Fibroblast of villous mesenchyme (primary cell): ENCODE results near the gene DLGAP1. TPM values are rescaled to one million over a fixed set of nuclear protein-coding genes. Genes with fewer than 3 reads are reported as not detected.
A peak's percentile ranks its signal among the peaks of the same experiment; 100 is the strongest.

Experiments used
- DNase-seq: peaks from one replicate; pipeline ENCODE4 v3.0.0-alpha.2; 2010; ENCODE audit warnings: low read depth
- H3K4me3 ChIP-seq: 2 replicates; pipeline ENCODE4 v1.5.1; 2011; ENCODE audit warnings: low read depth, mild to moderate bottlenecking, low read length
- total RNA-seq: library from RNA; depleted of rRNA; stranded (reverse); fragments of >200 nt; gene quantifications from 2 replicates; pipeline ENCODE4 v1.2.3, GENCODE V29; 2012
- TF ChIP-seq, protein P1 (sequence below): IDR thresholded peaks from 2 replicates; pipeline ENCODE4 v1.5.1; 2012; ENCODE audit warnings: low read depth, mild to moderate bottlenecking, low read length; ENCODE audit not compliant: insufficient read depth

Gene DLGAP1
- total RNA-seq, 1 donor, result 0.86 TPM

DNA sequence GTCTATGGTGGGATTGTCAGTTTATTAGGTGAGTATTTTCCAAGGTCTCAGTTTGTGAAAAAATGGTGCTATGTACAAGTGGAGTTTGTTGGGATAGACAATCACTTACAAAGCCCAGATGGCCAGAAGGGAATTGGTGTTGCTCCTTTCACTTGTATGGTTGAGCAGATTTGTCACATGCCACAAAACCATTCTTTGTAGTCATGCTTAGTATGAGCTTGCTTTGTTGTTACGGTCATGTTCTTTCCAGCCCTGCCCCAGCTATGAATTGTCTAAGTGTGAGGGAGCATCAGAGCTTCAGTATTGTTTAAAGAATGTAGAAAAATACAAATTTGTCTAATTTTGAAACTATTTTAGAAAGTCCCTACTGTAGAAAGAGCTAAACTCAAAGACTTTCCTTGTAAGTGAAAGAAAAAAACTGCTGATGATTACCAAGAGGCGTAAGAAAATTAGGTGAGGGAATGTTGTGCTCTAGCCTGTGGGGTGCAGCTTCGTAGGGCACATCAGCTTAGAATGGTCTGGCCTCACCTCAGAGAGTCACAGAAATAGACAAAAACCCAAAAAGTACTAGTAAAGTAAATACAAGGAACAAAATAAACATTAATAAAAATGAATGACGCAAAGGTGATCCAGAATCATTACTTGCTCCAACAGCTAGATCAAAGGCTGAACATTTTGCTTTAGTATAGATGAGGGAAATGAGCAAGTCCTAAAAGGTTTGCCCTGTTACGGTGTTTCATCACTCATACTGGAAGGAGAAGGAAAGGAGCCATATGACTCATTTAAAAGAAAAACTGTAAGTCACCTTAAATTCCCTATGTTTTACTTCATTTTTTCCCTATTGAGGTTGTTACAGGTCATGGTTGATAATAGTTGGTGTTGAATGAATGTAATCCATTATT lies 995.9 kb downstream of the DLGAP1 start:
- H3K4me3 ChIP-seq, result no peak overlapping the region
- peak; percentile 52 for DNase-seq
- TF ChIP-seq, protein P1, sequence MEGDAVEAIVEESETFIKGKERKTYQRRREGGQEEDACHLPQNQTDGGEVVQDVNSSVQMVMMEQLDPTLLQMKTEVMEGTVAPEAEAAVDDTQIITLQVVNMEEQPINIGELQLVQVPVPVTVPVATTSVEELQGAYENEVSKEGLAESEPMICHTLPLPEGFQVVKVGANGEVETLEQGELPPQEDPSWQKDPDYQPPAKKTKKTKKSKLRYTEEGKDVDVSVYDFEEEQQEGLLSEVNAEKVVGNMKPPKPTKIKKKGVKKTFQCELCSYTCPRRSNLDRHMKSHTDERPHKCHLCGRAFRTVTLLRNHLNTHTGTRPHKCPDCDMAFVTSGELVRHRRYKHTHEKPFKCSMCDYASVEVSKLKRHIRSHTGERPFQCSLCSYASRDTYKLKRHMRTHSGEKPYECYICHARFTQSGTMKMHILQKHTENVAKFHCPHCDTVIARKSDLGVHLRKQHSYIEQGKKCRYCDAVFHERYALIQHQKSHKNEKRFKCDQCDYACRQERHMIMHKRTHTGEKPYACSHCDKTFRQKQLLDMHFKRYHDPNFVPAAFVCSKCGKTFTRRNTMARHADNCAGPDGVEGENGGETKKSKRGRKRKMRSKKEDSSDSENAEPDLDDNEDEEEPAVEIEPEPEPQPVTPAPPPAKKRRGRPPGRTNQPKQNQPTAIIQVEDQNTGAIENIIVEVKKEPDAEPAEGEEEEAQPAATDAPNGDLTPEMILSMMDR, result no peak

DNA sequence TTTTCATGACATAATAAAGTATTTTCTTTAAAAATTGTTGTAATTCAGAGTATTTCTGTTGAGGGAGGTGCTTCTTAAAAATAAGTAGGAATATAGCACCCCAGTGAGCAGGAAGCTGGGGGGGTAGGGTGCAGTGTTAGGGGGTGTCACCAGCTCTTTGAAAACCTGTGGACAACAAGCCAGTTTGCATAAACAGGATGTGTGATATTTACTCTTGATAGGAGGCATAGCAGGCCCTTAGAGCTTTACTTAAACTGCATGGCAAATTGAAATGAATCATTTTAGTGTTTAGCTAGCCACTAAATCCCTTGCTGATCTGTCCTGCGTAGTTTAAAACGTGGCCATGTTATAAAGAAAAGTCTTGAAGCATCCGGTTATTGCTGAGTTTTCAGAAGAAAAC lies 996.7 kb downstream of the DLGAP1 start:
- TF ChIP-seq, protein P1, result no peak
- peak; percentile 61 for DNase-seq
- H3K4me3 ChIP-seq, result no peak overlapping the region

DNA sequence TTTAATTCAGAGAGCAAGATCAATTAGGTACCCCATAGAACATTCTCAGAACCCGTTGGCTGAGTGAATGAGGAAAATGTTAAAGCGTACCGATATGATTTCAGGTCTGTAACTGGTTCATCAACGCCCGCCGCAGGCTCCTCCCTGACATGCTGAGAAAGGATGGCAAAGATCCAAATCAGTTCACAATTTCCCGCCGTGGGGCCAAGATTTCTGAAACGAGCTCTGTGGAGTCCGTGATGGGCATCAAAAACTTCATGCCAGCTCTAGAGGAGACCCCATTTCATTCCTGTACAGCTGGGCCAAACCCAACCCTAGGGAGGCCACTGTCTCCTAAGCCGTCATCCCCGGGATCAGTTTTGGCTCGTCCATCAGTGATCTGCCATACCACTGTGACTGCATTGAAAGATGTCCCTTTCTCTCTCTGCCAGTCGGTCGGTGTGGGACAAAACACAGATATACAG lies 997.8 kb downstream of the DLGAP1 start:
- H3K4me3 ChIP-seq, result no peak overlapping the region
- TF ChIP-seq, protein P1, result no peak
- DNase-seq, result no peak

DNA sequence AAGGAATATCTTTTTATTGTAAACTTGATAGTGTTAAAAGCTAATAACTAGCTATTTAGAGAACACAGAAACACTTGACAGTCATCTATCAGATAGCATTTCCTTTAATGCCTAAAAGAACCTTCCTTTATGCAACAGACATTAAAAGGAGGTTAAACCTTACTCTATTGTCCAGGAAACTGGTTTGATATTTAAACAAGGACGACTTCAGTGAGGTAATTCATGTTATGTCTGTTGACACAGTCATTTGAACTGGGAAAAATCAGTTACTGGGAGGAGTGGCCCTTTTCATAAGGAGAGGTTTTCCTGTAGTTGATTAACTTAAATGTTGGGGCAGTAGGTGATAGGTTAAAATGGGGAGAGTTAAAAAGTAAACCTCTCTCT lies 998.4 kb downstream of the DLGAP1 start:
- TF ChIP-seq, protein P1, result no peak
- DNase-seq, result no peak
- no peak overlapping the region for H3K4me3 ChIP-seq

DNA sequence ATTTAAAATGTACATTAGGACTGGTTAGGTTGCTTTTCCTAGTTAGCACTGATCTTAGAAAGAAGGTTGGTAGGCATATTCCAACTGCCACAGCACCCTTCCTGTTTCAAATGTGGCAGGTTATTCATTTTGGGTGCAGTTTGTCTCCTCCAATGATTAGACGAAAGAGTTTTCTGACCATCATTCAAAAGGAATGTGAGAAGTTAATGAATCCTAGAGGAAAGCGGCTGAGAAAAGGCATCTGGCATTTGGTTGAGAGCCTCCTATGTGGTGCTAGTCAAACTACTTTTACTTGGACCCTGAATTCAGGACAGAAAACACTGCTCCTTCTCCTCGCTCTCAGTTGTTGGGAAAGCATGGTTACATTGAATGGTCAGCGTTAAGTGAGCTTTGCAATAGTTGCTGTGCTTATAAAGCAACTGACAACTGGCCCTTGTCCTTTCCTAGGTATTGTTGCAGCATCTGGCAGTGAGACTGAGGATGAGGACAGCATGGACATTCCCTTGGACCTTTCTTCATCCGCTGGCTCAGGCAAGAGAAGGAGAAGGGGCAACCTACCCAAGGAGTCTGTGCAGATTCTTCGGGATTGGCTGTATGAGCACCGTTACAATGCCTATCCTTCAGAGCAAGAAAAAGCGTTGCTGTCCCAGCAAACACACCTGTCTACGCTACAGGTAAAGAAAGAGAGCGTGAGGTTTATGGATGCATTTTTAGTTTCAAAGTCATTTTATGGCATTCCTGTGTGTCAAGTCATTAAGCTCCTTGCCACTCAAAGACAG lies 999.0 kb downstream of the DLGAP1 start:
- peak overlapping the region; percentile 22 for H3K4me3 ChIP-seq
- TF ChIP-seq, protein P1, result no peak
- DNase-seq, result peak; percentile 64

DNA sequence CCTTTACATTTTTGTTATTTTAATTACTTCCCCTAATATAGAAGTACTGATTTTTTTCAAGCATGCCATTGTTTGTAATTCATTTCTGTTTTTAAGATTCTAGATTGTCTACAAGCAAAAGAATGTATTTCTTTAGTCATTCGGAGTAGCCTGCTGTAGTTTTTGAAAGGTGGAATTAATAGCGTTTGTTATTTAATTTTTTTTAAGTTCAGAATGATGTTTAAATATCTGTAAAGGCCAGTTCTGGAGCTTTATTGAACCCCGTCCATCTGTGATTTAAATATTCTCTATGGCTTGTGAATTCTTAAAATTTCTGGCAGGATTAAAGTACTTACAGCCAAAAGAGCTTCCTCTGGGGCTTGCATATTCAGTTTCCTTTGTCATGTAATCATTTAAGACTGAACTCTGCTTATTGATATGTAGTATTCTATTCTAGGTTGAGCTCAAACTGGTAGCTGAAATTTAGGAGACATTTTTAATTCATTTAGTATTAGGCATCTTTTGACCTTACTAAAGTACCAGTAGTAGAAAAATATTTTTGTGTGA lies 999.9 kb downstream of the DLGAP1 start:
- peak overlapping the region; percentile 99 for H3K4me3 ChIP-seq
- TF ChIP-seq, protein P1, result no peak
- DNase-seq, result no peak
